Activated CD4-positive, alpha-beta T cell treated with anti-CD3 and anti-CD28 coated beads, Interleukin-2, Interleukin-4, amounts not matched to agents 100 ng/mL and 50 ng/mL, durations not matched to agents 16 hours and 8 hours (primary cell): ENCODE results near the gene SSPN.

ENCODE experiments used
- DNase-seq: peaks from one replicate; pipeline ENCODE4 v3.0.0-alpha.2; 2020; ENCODE audit warnings: low spot score

The SSPN gene

DNA sequence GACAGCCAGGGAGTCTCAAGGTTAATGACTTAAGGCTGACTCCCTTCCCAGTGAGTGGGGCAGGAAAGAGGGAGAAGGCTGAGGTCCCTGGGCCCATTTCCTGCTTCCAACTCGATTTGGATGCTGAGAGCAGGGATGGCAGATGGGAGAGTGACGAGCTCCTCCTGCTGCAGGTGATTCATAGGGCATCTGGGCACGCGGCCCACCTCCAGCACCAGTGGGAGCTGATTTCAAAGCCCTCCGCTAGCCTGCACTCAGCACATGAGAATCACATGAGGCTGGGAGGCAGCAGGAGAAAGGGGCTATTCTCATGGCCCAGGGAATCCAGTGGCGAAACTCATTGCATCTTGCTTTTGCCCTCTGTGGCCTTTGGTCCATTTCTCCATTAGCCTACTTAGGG, 90.8 kb downstream of the SSPN start:
- no peak for DNase-seq

GRCh38 chr12:26287671-26288381, 92.5 kb downstream of the SSPN start:
- no peak for DNase-seq

DNA sequence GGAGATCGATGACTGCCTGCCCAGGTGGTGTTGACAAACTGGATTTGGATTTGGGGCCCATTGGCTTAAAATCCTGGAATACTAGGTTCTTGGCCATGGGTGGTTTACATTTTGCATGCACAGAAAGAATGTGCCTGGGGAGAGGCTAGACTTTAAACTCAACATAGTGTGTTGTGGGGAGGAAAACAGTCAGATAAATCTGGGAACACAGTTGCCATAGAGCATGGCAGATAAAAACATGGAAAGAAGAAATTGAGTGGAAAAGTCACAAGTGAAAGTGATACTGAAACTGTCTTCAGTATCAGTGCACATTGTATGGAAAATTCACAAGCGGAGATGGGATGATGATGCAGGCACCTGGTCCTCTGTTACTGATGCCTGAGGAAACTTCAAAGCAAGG, 95.2 kb downstream of the SSPN start:
- no peak for DNase-seq

DNA sequence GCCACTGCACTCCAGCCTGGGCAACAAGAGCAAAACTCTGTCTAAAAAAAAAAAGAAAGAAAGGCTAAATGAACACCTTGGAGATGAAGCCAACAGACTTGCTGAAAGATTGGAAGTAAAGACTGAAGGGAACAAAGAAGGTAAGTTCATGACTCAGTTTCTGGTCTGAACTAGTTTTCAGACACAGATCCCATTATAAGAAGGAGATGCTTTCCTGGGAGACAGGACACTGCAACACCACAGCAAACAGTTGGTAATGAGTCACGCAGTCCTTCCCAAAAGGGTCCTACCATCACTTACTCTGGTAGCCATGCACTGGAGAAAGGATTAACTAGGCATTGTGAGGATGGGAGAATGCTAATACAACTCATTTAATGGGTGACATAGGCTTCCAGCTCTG, 97.2 kb downstream of the SSPN start:
- DNase-seq = no peak

- DNase-seq = no peak
These were observed 98.2 kb downstream of the SSPN start for GRCh38 chr12:26293612-26294011.

DNA sequence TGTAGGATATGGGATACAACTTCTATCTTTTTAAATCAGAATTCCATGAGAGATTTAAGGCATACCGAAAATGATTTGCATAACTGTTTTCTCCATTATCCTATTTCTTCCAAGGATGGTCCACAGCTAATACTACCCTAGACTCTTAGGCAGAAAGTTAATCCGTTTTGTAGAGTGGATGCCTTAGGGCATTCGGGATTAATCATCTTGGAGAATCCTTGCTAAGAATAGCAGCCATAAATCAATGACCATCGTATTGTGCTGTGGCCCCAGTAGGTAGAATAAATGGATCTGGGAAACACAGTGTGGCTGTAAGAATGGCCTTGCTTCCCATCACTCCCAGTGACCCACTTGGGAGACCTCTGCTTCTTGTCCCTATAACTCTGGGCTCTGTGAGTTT, 99.6 kb downstream of the SSPN start:
- no peak for DNase-seq

DNA sequence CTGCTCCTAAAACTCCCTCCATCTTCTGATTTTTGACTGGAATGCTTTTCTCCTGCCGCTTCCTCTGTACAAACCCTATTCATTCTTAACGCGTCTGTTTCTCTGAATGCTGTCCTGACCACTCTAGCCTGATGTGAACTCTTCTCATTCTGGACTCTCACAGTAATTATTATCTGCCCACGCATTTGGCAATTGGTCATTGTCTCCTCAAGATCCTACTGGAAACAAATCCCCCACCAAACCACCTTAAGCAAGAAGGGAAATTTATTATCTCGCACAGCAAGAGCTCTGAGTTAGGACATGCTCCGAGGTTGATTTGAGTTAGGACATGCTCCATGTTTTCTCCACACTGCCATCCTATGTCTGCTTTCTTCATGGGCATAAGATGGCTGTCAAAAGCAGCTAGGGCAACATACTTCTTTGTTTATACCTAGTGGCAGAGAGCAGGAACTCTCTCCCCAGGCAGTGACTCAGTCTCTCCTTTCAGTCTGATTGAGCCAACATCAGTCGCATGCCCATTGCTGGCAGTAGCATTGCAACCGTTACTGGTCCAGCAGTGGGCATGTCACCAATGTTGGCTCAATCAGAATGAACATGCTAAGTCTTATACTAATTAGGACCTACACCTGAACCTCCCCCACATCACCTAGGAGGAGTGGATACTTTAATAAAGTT, 102.2 kb downstream of the SSPN start:
- peak; percentile 55 for DNase-seq

GRCh38 chr12:26298785-26299621, 103.6 kb downstream of the SSPN start:
- DNase-seq = peak; percentile 77

DNA sequence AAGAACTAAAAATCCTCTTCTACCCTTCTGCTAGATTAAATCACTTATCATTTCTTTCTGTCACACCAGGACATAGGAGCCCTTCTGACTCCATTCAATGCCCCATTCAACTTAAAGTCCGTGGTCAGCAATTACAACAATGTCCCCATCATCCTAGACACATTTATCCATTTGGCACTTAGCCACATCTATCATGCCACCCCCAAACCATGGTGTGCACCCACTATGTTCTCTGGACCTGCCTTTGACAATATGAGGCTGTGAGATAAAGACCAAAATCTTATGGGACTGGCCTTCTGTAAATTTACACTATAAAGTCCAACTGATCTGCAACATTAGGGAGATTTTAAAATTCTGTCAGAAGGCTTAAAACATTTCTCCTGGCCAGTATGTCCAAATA, 104.4 kb downstream of the SSPN start:
- no peak for DNase-seq
